GM21423 (cell line): ENCODE data around the gene PIK3CD.
"Not testable (repeated sequence)": the region's sequence is repeated elsewhere in the genome, so short reads cannot be mapped to it uniquely, and the experiment has no call there.

Experiments used
- ATAC-seq: cut with Tn5 transposase; IDR thresholded peaks from one replicate; pipeline ENCODE4 v1.9.1; 2021; ENCODE audit warnings: mild to moderate bottlenecking, moderate library complexity; ENCODE audit not compliant: unreplicated experiment

PIK3CD gene

GRCh38 chr1:9731051-9731537 lies 79.6 kb downstream of the PIK3CD start:
- ATAC-seq = no peak

DNA sequence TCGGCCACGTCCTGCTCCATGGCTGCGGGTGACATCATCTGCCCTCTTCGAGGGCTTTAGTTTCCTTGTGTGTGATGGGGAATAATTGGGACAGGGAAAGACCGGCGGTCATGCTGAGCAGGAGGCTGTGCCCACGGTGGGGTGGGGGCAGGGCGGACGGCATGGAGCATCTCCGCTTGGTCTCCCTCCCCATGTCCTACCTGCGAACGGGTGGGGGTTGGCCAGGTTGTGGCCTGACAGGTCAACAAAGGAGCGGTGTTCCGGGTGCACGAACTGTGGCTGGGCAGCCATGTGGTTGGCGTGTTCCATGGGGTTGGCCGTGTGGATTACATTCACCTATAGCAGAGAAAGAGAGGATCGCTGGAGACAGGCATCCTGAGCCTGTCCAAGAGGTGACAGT lies 80.0 kb downstream of the PIK3CD start:
- no peak for ATAC-seq

- no peak for ATAC-seq
These were observed 80.8 kb downstream of the PIK3CD start for GRCh38 chr1:9732123-9732971.

- ATAC-seq = no peak
These were observed 81.7 kb downstream of the PIK3CD start for GRCh38 chr1:9733160-9733789.

DNA sequence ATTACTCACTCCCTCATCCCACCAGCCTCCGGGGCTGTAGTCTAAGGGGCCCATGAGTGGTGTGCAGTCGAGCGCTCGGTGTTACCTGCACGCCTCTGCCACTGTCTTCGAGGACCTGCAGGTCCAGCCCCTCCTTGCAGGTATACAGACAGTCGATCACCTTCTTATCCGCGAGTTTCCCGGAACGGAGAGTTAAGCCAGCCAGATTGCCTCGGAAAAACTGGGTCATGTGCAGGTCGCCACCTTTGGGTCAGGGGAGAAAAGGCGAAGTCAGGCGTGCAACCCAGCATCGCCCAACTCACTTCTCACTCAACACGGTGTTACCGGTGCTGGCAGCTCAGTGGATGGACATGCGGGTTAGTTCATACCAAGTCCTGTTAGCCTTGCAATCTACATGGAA lies 84.3 kb downstream of the PIK3CD start:
- no peak for ATAC-seq

GRCh38 chr1:9736241-9736640 lies 84.7 kb downstream of the PIK3CD start:
- ATAC-seq = no peak

DNA sequence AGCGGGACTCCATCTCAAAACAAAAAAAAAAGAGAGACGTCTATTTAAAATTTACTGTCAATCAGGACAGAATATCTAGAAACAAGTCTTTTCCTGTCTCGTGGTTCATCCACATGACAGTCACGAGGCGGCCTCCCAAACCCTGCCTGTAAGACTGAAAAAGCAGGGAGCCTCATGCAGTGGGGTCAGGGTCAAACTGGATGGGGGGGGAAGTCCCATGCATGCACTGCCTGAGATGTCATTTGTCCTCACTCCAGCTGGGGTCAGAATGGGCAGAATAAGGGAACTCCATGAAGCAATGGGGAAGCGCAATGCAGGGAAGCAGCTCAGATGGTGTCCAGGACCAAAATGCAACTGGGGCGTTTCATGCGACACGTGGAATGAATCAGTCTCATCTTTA lies 85.5 kb downstream of the PIK3CD start:
- no peak for ATAC-seq

DNA sequence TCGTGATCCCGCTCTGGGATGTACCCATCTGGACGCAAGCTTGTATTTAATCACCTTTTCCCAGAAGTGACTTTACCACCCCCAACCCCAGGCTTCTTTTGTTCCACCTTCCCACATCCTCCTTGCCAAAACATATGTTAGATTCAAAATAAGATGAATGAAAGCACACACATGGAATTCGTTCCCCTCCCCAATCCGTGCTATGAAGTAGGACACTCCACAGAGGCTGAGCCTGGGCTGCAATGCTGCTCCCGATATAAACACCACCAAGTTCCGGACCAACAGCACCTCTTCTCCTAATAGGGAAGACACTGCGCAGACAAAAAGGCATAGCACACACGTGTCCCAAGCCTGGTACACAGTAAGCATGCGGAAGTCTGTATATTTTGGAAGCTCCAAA lies 86.1 kb downstream of the PIK3CD start:
- ATAC-seq = no peak

- no peak for ATAC-seq
These were observed 92.7 kb downstream of the PIK3CD start for GRCh38 chr1:9744106-9744799.

GRCh38 chr1:9746211-9746610 lies 94.7 kb downstream of the PIK3CD start:
- ATAC-seq = no peak

GRCh38 chr1:9746651-9747050 lies 95.1 kb downstream of the PIK3CD start:
- ATAC-seq = no peak

GRCh38 chr1:9748391-9748790 lies 96.9 kb downstream of the PIK3CD start:
- not testable (repeated sequence) for ATAC-seq

- no peak for ATAC-seq
These were observed 97.8 kb downstream of the PIK3CD start for GRCh38 chr1:9749361-9749760.

DNA sequence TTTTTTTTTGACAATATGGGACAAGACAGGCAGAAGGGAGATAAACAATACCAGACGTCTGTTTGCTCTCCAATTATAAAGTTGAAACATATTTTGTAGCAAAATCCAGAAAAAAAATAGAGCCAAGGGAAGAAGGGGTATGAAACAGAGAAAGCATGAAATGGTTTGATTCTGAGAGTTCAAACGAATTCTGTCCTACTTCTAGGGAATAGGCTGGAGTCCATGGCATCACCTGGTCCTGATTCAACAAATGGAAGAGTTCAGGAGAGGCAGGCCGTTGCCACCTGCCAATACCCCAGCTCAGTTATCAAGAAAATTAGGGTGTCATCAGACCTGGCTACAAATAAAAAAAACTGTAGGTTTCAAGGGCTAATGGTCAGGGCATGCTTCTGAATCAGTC lies 100.4 kb downstream of the PIK3CD start:
- ATAC-seq = no peak

- ATAC-seq = no peak
These were observed 101.6 kb downstream of the PIK3CD start for GRCh38 chr1:9753121-9753531.

DNA sequence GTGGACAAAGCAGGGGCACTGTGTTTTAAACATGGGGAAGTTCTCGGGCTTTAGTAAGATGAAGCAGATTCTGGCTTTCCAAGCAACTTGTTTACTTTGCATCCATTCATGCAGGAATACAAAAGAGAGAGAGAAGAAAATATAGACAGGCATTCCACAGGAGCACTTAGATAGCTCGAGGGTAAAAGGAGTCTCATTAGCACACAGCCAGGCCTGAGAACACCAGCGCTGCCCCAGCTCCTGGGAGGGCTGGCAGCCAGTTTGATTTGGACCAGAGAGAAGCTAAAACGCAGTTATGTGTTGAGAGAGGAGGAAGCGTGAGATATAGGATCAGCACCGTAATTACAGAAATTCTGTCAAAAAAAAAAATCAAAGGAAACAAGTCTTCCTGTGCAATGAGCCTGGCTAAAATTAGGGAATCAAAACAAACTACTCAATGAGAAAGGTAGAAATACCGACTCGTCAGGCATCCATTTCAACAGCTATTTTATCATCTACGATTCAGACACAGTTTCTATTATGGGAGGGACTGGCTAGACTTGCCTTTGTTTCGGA lies 104.0 kb downstream of the PIK3CD start:
- ATAC-seq = no peak

GRCh38 chr1:9758559-9759121 lies 107.1 kb downstream of the PIK3CD start:
- ATAC-seq = no peak

- ATAC-seq = no peak
These were observed 108.4 kb downstream of the PIK3CD start for GRCh38 chr1:9759939-9760338.

DNA sequence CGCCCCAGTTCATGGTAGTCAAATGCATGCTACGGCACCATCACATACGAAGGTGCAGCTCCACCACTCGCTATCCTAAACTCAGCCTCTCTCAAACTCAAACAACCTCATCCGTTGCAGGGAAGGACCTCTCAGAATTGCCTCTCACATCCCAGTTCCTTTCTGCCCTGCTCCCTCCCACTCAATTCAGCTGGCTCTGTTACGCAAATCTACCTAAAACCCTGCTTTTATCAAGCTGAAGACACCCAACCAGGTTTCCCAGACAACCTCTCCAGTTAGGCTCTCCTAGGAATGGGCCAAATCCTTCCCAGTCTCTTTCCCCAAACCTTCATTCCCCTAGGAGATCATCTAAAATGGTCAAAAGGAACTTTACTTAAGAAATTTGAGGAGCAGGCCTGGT lies 109.3 kb downstream of the PIK3CD start:
- ATAC-seq = no peak

DNA sequence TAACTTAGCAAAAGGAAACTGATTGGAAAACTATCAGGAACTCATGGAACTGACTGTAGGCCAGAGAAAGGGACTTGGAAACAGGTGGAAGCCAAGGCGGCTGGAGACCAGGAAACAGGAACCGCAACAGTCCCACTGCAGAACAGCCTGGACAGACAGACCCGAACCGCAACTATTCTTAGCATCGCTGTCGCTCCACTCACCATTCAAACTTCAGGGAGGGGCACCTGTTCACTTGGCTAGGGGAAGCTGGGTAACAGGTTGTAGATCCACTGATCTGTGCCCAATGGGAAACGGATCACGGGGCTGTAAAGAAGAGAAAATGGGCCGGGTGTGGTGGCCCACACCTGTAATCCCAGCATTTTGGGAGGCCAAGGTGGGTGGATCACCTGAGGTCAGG lies 110.3 kb downstream of the PIK3CD start:
- no peak for ATAC-seq

DNA sequence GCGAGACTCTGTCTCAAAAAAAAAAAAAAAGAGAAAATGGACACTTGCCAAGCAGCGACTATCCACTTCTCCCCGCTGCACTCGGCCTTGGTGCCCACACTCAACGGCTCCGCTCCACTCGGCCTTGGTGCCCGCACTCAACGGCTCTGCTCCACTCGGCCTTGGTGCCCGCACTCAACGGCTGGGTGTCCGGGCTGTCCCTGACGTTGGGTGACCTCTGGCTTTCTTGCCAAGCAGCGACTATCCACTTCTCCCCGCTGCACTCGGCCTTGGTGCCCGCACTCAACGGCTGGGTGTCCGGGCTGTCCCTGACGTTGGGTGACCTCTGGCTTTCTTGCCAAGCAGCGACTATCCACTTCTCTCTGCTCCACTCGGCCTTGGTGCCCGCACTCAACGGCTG lies 110.9 kb downstream of the PIK3CD start:
- not testable (repeated sequence) for ATAC-seq
